Measurements from ENCODE around the gene SIPA1L3. TPM values are rescaled to one million over a fixed set of nuclear protein-coding genes. Genes with fewer than 3 reads are reported as not detected.

SIPA1L3 gene
- total and polyA plus RNA-seq, 12 donors, result 2.8 to 24.2 (median 12.3) TPM

- no peak for TF ChIP-seq CTCF (IDR thresholded peaks at IDR 0.05)
- 93 to 94% methylated on average over 29 of the region's 29 CpGs for WGBS, 2 donors
- H3K36me3 ChIP-seq, result peaks cover 0 to 60% (median 0%) of the 10 kb centered on the region in 9 donors
- no peak overlapping the region for H3K4me3 ChIP-seq
- DNase-seq, result no peak
- H3K9me3 ChIP-seq, result no peaks in the 10 kb centered on the region
- H3K27ac ChIP-seq, result no peak overlapping the region
- intact Hi-C loops (cut with DNase I), result loop anchor here in 1 of 10 donors (10.0 kb wide), 1 partner anchor 681 kb away; the partner anchor contains the start of gene RINL
- peaks cover 0 to 6% (median 0%) of the 10 kb centered on the region in 9 donors for H3K4me1 ChIP-seq
- ATAC-seq, result no peak
- H3K27me3 ChIP-seq, result no peaks in the 10 kb centered on the region
Observed at GRCh38 chr19:38193445-38193844, 286.4 kb downstream of the SIPA1L3 start.

- DNase-seq, result no peak
- peaks cover 0 to 67% (median 0%) of the 10 kb centered on the region in 9 donors for H3K36me3 ChIP-seq
- no peak for ATAC-seq
Observed at GRCh38 chr19:38194061-38194701, 287.2 kb downstream of the SIPA1L3 start.

GRCh38 chr19:38195237-38195636 lies 288.2 kb downstream of the SIPA1L3 start:
- intact Hi-C loops (cut with DNase I), result loop anchor here in 1 of 10 donors (10.0 kb wide), 1 partner anchor 680 kb away; the partner anchor contains the start of gene RINL
- Histone ChIP-seq H3K27ac (no peak overlapping the region), H3K27me3 (no peaks in the 10 kb centered on the region), H3K4me3 (no peak overlapping the region), H3K9me3 (no peaks in the 10 kb centered on the region), H3K36me3 (peaks cover 0 to 77% (median 0%) of the 10 kb centered on the region in 9 donors), H3K4me1 (no peaks in the 10 kb centered on the region)
- TF ChIP-seq CTCF (IDR thresholded peaks at IDR 0.05), result no peak
- WGBS, 2 donors, result 79 to 94% methylated on average over 10 of the region's 10 CpGs
- ATAC-seq, result peak in 1 of 8 donors; percentile 11
- DNase-seq, result no peak

More at GRCh38 chr19:38194061-38194701, 287.2 kb downstream of the SIPA1L3 start:
- Histone ChIP-seq H3K9me3 (no peaks in the 10 kb centered on the region), H3K4me1 (peaks cover 0 to 6% (median 0%) of the 10 kb centered on the region in 9 donors), H3K27ac (no peak overlapping the region), H3K27me3 (no peaks in the 10 kb centered on the region), H3K4me3 (no peak overlapping the region)
- WGBS, 2 donors, result 90 to 98% methylated on average over 13 of the region's 13 CpGs
- intact Hi-C loops (cut with DNase I), result loop anchor here in 1 of 10 donors (10.0 kb wide), 1 partner anchor 681 kb away; the partner anchor contains the start of gene RINL
- TF ChIP-seq CTCF (IDR thresholded peaks at IDR 0.05), result no peak

- no peak for DNase-seq
- ATAC-seq, result no peak
- Histone ChIP-seq H3K36me3 (peaks cover 0 to 80% (median 0%) of the 10 kb centered on the region in 9 donors), H3K9me3 (no peaks in the 10 kb centered on the region), H3K4me1 (no peaks in the 10 kb centered on the region), H3K27me3 (no peaks in the 10 kb centered on the region), H3K27ac (no peak overlapping the region), H3K4me3 (no peak overlapping the region)
- 91 to 97% methylated on average over 13 of the region's 13 CpGs for WGBS, 2 donors
- TF ChIP-seq CTCF (IDR thresholded peaks at IDR 0.05), result no peak
- intact Hi-C loops (cut with DNase I), result loop anchor here in 1 of 10 donors (10.0 kb wide), 1 partner anchor 678 kb away; the partner anchor contains the start of gene RINL
Observed at GRCh38 chr19:38196245-38196837, 289.3 kb downstream of the SIPA1L3 start.
